Fibroblast of mammary gland (primary cell): ENCODE measurements around the gene INS.
"Not testable (repeated sequence)": the region's sequence is repeated elsewhere in the genome, so short reads cannot be mapped to it uniquely, and the experiment has no call there.

Experiments
- DNase-seq: peaks from one replicate; pipeline ENCODE4 v3.0.0-alpha.2; 2010; ENCODE audit warnings: low read depth
- H3K4me3 ChIP-seq: 2 replicates; pipeline ENCODE4 v1.5.1; 2011; ENCODE audit warnings: low read depth, mild to moderate bottlenecking, low read length, moderate library complexity; ENCODE audit not compliant: control insufficient read depth
- CTCF ChIP-seq: conservative IDR thresholded peaks from 2 replicates; pipeline ENCODE4 v1.5.1; 2011; ENCODE audit warnings: low read depth, low read length, inconsistent platforms; ENCODE audit not compliant: control insufficient read depth, insufficient read depth

The INS gene

GRCh38 chr11:2179516-2179915 lies 18.5 kb upstream of the INS start:
- no peak overlapping the region for H3K4me3 ChIP-seq
- no peak for DNase-seq
- no peak for TF ChIP-seq CTCF

GRCh38 chr11:2178906-2179494 lies 18.0 kb upstream of the INS start:
- TF ChIP-seq CTCF: no peak
- DNase-seq: peak; percentile 12
- no peak overlapping the region for H3K4me3 ChIP-seq

- not testable (repeated sequence) for H3K4me3 ChIP-seq, DNase-seq
These were observed 17.2 kb upstream of the INS start for GRCh38 chr11:2178055-2178773.

GRCh38 chr11:2177076-2177475 lies 16.1 kb upstream of the INS start:
- no peak overlapping the region for H3K4me3 ChIP-seq
- DNase-seq: no peak
- TF ChIP-seq CTCF: no peak

GRCh38 chr11:2176389-2176900 lies 15.4 kb upstream of the INS start:
- no peak for DNase-seq
- no peak for TF ChIP-seq CTCF
- no peak overlapping the region for H3K4me3 ChIP-seq

GRCh38 chr11:2175659-2176058 lies 14.7 kb upstream of the INS start:
- H3K4me3 ChIP-seq: no peak overlapping the region
- peak; percentile 8 for DNase-seq
- TF ChIP-seq CTCF: no peak

GRCh38 chr11:2174361-2174760 lies 13.4 kb upstream of the INS start:
- TF ChIP-seq CTCF: no peak
- DNase-seq: no peak
- H3K4me3 ChIP-seq: no peak overlapping the region
